ENCODE data around the gene ACTC1.
"Not testable (repeated sequence)": the region's sequence is repeated elsewhere in the genome, so short reads cannot be mapped to it uniquely, and the experiment has no call there.

The ACTC1 gene

GRCh38 chr15:34808016-34808415 is 12.7 kb upstream of the ACTC1 start:
- TF ChIP-seq ZFX (IDR thresholded peaks at IDR 0.05; ENCODE audit: borderline replicate concordance) = no peak
- TF ChIP-seq, protein P1, sequence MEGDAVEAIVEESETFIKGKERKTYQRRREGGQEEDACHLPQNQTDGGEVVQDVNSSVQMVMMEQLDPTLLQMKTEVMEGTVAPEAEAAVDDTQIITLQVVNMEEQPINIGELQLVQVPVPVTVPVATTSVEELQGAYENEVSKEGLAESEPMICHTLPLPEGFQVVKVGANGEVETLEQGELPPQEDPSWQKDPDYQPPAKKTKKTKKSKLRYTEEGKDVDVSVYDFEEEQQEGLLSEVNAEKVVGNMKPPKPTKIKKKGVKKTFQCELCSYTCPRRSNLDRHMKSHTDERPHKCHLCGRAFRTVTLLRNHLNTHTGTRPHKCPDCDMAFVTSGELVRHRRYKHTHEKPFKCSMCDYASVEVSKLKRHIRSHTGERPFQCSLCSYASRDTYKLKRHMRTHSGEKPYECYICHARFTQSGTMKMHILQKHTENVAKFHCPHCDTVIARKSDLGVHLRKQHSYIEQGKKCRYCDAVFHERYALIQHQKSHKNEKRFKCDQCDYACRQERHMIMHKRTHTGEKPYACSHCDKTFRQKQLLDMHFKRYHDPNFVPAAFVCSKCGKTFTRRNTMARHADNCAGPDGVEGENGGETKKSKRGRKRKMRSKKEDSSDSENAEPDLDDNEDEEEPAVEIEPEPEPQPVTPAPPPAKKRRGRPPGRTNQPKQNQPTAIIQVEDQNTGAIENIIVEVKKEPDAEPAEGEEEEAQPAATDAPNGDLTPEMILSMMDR (IDR thresholded peaks at IDR 0.05) = no peak
- H3K27ac ChIP-seq = no peak overlapping the region

DNA sequence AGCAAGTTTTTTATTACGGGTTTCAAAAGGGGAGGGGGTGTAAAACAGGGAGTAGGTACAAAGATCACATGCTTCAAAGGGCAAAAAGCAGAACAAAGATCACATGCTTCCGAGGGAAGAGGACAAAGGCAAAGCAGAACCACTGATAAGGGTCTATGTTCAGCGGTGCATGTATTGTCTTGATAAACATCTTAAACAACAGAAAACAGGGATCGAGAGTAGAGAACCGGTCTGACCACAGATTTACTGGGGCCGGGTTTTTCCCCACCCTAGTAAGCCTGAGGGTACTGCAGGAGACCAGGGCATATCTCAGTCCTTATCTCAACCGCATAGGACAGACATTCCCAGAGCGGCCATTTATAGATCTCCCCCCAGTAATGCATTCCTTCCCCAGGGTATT is 11.9 kb upstream of the ACTC1 start:
- H3K27ac ChIP-seq = not testable (repeated sequence)

DNA sequence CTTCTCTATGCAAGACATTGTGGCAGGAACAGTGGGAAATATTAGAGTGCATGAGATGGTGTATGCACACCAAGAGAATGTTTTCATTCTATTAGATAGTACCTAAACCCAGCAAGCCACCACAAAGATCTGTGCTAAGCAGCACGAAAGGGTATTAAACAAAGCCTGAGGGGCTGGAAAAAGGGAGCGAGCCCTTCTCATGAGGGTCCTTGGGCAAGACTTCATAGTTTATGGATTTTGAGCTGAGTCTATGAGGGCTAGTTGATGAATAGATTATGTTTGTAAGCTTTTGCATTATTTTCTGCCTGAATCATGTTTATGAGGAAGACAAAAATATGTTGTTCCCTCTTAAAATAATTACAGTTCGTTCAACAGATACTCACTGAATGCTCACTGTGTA is 9.4 kb upstream of the ACTC1 start:
- no peak for TF ChIP-seq ZFX (IDR thresholded peaks at IDR 0.05; ENCODE audit: borderline replicate concordance)
- TF ChIP-seq, protein P1 (IDR thresholded peaks at IDR 0.05) = no peak
- H3K27ac ChIP-seq = no peak overlapping the region

DNA sequence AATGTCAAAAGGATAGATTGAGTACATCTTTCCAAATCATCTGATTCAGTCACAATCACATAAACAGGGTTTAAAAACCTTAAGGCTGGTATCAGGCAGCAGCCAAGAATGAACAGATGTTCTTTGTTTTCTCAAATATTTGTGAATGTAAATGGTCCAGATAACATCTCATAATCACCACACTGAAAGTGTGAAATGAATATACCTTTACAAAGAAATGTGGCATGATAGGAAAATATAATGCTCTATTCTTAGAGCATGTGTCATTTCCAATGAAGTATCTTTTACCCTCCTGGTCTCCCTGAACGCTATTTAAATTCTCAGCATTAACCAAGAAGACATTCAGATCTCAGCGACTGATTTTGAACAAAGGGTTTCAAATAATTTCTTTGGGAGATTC is 8.8 kb upstream of the ACTC1 start:
- TF ChIP-seq ZFX (IDR thresholded peaks at IDR 0.05; ENCODE audit: borderline replicate concordance) = no peak
- TF ChIP-seq, protein P1 (IDR thresholded peaks at IDR 0.05) = no peak
- no peak overlapping the region for H3K27ac ChIP-seq

DNA sequence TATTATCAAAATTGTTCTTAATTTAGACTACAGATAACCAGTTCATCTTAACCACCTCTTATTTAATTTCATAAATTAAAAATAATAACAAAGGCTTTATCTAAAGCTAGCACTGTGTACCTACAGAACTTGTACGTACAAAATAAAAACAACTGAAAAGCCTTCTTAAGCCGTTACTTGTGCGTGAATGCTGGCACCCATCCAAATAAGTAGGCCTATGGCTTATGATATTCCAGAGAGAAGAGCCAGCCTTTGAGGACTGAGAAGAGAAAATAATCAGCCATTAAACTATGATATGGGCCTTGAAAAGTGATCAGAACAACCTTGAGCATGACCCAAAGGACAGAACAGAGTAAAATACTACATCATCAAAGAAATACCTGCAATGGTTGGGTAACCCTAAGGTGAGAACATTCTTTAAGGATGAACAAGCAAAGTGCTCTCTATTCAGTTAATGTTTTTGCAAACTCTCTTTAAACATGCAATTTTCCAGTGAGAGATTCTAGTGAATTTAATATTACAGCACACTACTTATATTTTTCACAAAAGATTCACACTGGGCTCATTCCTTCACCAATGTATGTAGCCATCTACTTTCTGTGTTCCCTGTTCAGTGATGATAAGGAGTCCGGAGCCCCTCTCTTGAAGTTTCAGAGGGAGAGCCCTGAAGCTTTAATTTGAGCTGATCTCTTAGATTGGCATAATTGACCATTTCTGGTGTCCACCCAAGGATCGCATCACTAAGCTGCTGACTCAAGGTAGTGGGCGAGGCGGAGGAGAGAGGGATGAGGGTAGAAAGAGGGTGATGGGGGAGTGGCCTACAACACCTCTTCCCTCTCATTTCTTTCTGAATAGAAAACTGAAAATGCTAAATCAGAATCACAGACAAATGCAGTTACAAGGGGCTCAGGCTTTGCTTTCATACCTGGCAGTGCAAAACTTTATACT is 7.7 kb upstream of the ACTC1 start:
- TF ChIP-seq, protein P1 (IDR thresholded peaks at IDR 0.05) = no peak
- no peak for TF ChIP-seq ZFX (IDR thresholded peaks at IDR 0.05; ENCODE audit: borderline replicate concordance)
- H3K27ac ChIP-seq = no peak overlapping the region

- TF ChIP-seq, protein P1 (IDR thresholded peaks at IDR 0.05) = no peak
- no peak for TF ChIP-seq ZFX (IDR thresholded peaks at IDR 0.05; ENCODE audit: borderline replicate concordance)
These were observed 7.0 kb upstream of the ACTC1 start for GRCh38 chr15:34802371-34802770.

GRCh38 chr15:34799149-34800101 is 4.1 kb upstream of the ACTC1 start:
- TF ChIP-seq, protein P1 (IDR thresholded peaks at IDR 0.05) = no peak
- TF ChIP-seq ZFX (IDR thresholded peaks at IDR 0.05; ENCODE audit: borderline replicate concordance) = no peak
- no peak overlapping the region for H3K27ac ChIP-seq

More at GRCh38 chr15:34802371-34802770, 7.0 kb upstream of the ACTC1 start:
- no peak overlapping the region for H3K27ac ChIP-seq
